Measurements from ENCODE around the gene PSMD14.

- no peak for TF ChIP-seq CTCF (IDR thresholded peaks at IDR 0.05; ENCODE audit: poor library complexity, severe bottlenecking)
- no peak for TF ChIP-seq MXI1 (conservative IDR thresholded peaks at IDR 0.05; ENCODE audit: poor library complexity, severe bottlenecking)
- no peak for TF ChIP-seq RAD21 (conservative IDR thresholded peaks at IDR 0.05)
- TF ChIP-seq REST (IDR thresholded peaks at IDR 0.05; ENCODE audit: borderline replicate concordance) = no peak
- no peak for TF ChIP-seq POLR2AphosphoS5 (IDR thresholded peaks at IDR 0.05)
- no peak for TF ChIP-seq EP300 (conservative IDR thresholded peaks at IDR 0.05; ENCODE audit: poor library complexity, severe bottlenecking)
- TF ChIP-seq TAF1 (IDR thresholded peaks at IDR 0.05; ENCODE audit: low read depth) = no peak
- no peak for TF ChIP-seq EZH2 (IDR thresholded peaks at IDR 0.05; ENCODE audit: borderline replicate concordance, insufficient read depth, low read length, poor library complexity, severe bottlenecking)
Observed at GRCh38 chr2:161362568-161363166, 54.4 kb downstream of the PSMD14 start.

Measured in neural cell (in vitro differentiated cells).